Activated naive CD8-positive, alpha-beta T cell treated with anti-CD3 and anti-CD28 coated beads for 36 hours (primary cell): ENCODE data around the gene NF1. TPM values are rescaled to one million over a fixed set of nuclear protein-coding genes. Genes with fewer than 3 reads are reported as not detected.
"Not testable (repeated sequence)": the region's sequence is repeated elsewhere in the genome, so short reads cannot be mapped to it uniquely, and the experiment has no call there.

Source experiments
- DNase-seq: peaks from one replicate; pipeline ENCODE4 v3.0.0; 2021
- H3K27ac Mint-ChIP-seq: one replicate; pipeline ENCODE4 v1.8.0; 2022; ENCODE audit warnings: mild to moderate bottlenecking, moderate library complexity, mixed read lengths
- H3K27me3 Mint-ChIP-seq: one replicate; pipeline ENCODE4 v1.8.0; 2022; ENCODE audit warnings: mild to moderate bottlenecking, mixed read lengths
- H3K36me3 Mint-ChIP-seq: one replicate; pipeline ENCODE4 v1.8.0; 2021; ENCODE audit warnings: mild to moderate bottlenecking, mixed read lengths
- H3K4me1 Mint-ChIP-seq: one replicate; pipeline ENCODE4 v1.8.0; 2021; ENCODE audit warnings: mixed read lengths
- H3K4me3 Mint-ChIP-seq: one replicate; pipeline ENCODE4 v1.8.0; 2022; ENCODE audit warnings: mild to moderate bottlenecking, moderate library complexity, mixed read lengths
- H3K9me3 Mint-ChIP-seq: one replicate; pipeline ENCODE4 v1.8.0; 2022; ENCODE audit warnings: mixed read lengths
- total RNA-seq, 2 experiments: library from RNA; stranded (reverse); gene quantifications; one replicate each; pipeline ENCODE4 v1.2.3, GENCODE V29; 2021

Gene NF1
- total RNA-seq, 2 experiments from 2014 or later, result 21.0 to 22.8 TPM

- Mint-ChIP-seq H3K4me1 (no peaks in the 10 kb centered on the region), H3K27ac (no peak overlapping the region), H3K4me3 (no peak overlapping the region), H3K27me3 (no peaks in the 10 kb centered on the region), H3K36me3 (peaks cover 17% of the 10 kb centered on the region), H3K9me3 (no peaks in the 10 kb centered on the region)
- no peak for DNase-seq
These were observed 171.3 kb downstream of the NF1 start for GRCh38 chr17:31266042-31266441.

DNA sequence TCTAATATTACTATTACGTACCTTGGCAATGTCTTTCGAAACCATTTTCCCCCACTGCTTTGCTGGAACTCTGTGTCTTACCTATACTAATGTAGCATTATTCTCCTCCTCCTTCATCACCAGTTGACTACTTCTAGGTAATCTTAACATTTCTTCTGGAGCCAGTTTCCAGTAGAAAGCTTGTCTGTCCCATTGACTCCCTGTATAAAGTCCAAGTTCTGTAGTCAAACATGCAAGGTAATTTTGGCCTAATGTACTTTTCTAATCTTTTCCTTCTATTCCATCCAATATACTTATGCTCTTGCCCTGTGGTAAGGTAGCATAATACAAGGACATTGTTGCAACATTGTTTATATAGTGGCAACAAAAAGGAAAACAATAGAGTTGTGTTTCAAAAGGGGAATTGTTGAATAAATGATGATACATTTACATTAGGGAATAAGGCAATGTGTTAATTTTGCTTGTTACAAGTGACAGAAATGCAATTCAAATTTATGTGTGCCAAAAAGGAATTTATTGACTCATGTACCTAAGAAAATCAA is 174.3 kb downstream of the NF1 start:
- Mint-ChIP-seq H3K4me3 (no peak overlapping the region), H3K27ac (no peak overlapping the region), H3K9me3 (no peaks in the 10 kb centered on the region), H3K4me1 (no peaks in the 10 kb centered on the region), H3K27me3 (no peaks in the 10 kb centered on the region), H3K36me3 (peaks cover 25% of the 10 kb centered on the region)
- DNase-seq, result no peak

DNA sequence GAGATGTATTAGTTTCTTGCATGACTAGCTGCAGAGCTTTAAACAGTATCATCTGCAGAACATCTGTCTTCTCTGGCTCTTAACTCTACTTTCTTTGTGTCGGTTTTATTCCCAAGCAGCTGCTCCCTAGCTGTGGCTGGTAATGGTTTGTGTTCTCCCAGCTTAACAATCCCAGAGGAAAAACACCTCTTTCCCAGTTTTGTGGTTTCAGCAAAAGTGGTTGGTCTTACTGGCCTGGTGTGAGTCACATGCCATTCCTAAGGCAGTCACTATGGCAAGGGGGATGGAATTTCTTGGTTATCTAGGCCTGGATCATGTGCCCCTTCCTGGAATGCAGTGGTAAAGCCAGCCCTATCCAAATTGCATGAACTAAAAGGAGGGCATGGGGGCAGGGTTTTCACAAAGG is 174.8 kb downstream of the NF1 start:
- peaks cover 28% of the 10 kb centered on the region for H3K36me3 Mint-ChIP-seq
- no peaks in the 10 kb centered on the region for H3K27me3 Mint-ChIP-seq
- H3K9me3 Mint-ChIP-seq, result no peaks in the 10 kb centered on the region
- DNase-seq, result no peak
- no peaks in the 10 kb centered on the region for H3K4me1 Mint-ChIP-seq
- H3K27ac Mint-ChIP-seq, result no peak overlapping the region
- no peak overlapping the region for H3K4me3 Mint-ChIP-seq

DNA sequence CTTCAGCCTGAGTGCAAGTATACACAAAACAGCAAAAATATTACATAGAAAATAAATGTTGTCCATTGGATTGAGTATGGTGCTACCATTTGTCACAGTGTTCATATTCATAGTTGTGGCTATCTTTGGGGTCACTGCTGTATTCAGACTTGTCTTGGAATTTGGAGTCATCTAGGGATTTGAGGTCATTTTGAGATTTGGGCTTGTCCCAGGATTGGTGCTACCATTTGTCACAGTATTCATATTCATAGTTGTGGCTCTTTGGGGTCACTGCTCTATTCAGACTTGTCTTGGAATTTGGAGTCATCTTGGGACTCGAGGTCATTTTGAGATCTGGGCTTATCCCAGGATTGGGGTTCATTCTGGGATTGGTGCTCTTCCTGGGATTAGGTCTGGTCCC is 177.5 kb downstream of the NF1 start:
- no peak overlapping the region for H3K27ac Mint-ChIP-seq
- no peak overlapping the region for H3K4me3 Mint-ChIP-seq
- no peaks in the 10 kb centered on the region for H3K9me3 Mint-ChIP-seq
- H3K36me3 Mint-ChIP-seq, result peaks cover 35% of the 10 kb centered on the region
- no peaks in the 10 kb centered on the region for H3K27me3 Mint-ChIP-seq
- no peak for DNase-seq
- H3K4me1 Mint-ChIP-seq, result peaks cover 5% of the 10 kb centered on the region

- no peak overlapping the region for H3K27ac Mint-ChIP-seq
- no peak overlapping the region for H3K4me3 Mint-ChIP-seq
- H3K27me3 Mint-ChIP-seq, result no peaks in the 10 kb centered on the region
- peaks cover 32% of the 10 kb centered on the region for H3K36me3 Mint-ChIP-seq
- H3K4me1 Mint-ChIP-seq, result peaks cover 5% of the 10 kb centered on the region
- H3K9me3 Mint-ChIP-seq, result no peaks in the 10 kb centered on the region
- DNase-seq, result no peak
These were observed 178.0 kb downstream of the NF1 start for GRCh38 chr17:31272803-31273202.

DNA sequence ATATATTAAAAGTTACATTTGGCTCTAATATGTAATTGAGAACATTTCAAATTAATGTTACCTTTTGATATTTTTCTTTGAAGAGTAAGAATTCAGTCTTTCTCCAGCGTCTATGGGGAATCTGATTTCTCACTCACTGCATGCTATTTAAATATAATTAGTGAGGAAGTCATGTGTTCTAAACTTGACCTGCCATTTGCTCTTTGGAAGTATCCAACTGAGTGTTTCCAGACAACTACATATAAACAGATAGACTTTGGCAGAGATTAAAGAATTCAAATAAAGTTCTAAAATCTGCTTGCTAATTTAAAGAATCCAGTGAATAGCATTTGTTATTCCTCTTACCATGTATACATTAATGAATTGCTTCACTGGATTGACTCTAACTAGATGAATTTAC is 178.7 kb downstream of the NF1 start:
- H3K4me3 Mint-ChIP-seq, result no peak overlapping the region
- no peaks in the 10 kb centered on the region for H3K9me3 Mint-ChIP-seq
- DNase-seq, result no peak
- peaks cover 32% of the 10 kb centered on the region for H3K36me3 Mint-ChIP-seq
- H3K27me3 Mint-ChIP-seq, result no peaks in the 10 kb centered on the region
- H3K27ac Mint-ChIP-seq, result no peak overlapping the region
- H3K4me1 Mint-ChIP-seq, result peaks cover 5% of the 10 kb centered on the region

- Mint-ChIP-seq H3K4me1 (peaks cover 5% of the 10 kb centered on the region), H3K4me3 (no peak overlapping the region), H3K27me3 (no peaks in the 10 kb centered on the region), H3K36me3 (peaks cover 29% of the 10 kb centered on the region), H3K9me3 (no peaks in the 10 kb centered on the region), H3K27ac (no peak overlapping the region)
- DNase-seq, result no peak
These were observed 179.5 kb downstream of the NF1 start for GRCh38 chr17:31274252-31274651.

- peaks cover 5% of the 10 kb centered on the region for H3K4me1 Mint-ChIP-seq
- H3K27ac Mint-ChIP-seq, result no peak overlapping the region
- no peaks in the 10 kb centered on the region for H3K9me3 Mint-ChIP-seq
- H3K36me3 Mint-ChIP-seq, result peaks cover 24% of the 10 kb centered on the region
- no peak for DNase-seq
- no peak overlapping the region for H3K4me3 Mint-ChIP-seq
- no peaks in the 10 kb centered on the region for H3K27me3 Mint-ChIP-seq
These were observed 180.3 kb downstream of the NF1 start for GRCh38 chr17:31275116-31275515.

- Mint-ChIP-seq H3K27ac (no peak overlapping the region), H3K4me3 (no peak overlapping the region), H3K36me3 (peaks cover 13% of the 10 kb centered on the region), H3K27me3 (no peaks in the 10 kb centered on the region), H3K9me3 (no peaks in the 10 kb centered on the region), H3K4me1 (peaks cover 5% of the 10 kb centered on the region)
- DNase-seq, result no peak
These were observed 184.6 kb downstream of the NF1 start for GRCh38 chr17:31279401-31279800.

GRCh38 chr17:31281061-31281460 is 186.3 kb downstream of the NF1 start:
- H3K27me3 Mint-ChIP-seq, result no peaks in the 10 kb centered on the region
- no peak overlapping the region for H3K27ac Mint-ChIP-seq
- no peak for DNase-seq
- H3K36me3 Mint-ChIP-seq, result peaks cover 4% of the 10 kb centered on the region
- H3K9me3 Mint-ChIP-seq, result no peaks in the 10 kb centered on the region
- H3K4me1 Mint-ChIP-seq, result no peaks in the 10 kb centered on the region
- H3K4me3 Mint-ChIP-seq, result no peak overlapping the region

DNA sequence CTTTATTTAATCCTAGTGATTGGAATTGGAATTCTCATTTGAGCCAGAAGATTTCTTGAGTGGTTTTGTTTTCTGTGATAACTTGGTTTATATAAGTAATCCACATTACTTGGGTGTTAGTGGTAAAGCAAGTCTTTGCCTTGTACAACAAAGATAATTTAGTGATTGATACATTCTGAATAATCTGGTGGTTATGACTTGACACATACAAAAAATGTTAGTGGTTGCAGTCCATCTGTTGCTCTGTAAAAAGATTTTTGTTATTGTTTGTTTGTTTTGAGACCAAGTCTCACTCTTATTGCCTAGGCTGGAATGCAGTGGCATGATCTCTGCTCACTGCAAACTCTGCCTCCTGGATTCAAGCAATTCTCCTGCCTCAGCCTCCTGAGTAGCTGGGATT is 189.1 kb downstream of the NF1 start:
- H3K4me3 Mint-ChIP-seq, result no peak overlapping the region
- no peaks in the 10 kb centered on the region for H3K27me3 Mint-ChIP-seq
- H3K9me3 Mint-ChIP-seq, result no peaks in the 10 kb centered on the region
- H3K36me3 Mint-ChIP-seq, result peaks cover 4% of the 10 kb centered on the region
- H3K4me1 Mint-ChIP-seq, result peaks cover 12% of the 10 kb centered on the region
- DNase-seq, result no peak
- no peak overlapping the region for H3K27ac Mint-ChIP-seq

GRCh38 chr17:31286587-31286986 is 191.8 kb downstream of the NF1 start:
- Mint-ChIP-seq H3K36me3 (peaks cover 5% of the 10 kb centered on the region), H3K9me3 (no peaks in the 10 kb centered on the region), H3K4me1 (peaks cover 20% of the 10 kb centered on the region), H3K27me3 (no peaks in the 10 kb centered on the region), H3K4me3 (no peak overlapping the region), H3K27ac (no peak overlapping the region)
- no peak for DNase-seq

DNA sequence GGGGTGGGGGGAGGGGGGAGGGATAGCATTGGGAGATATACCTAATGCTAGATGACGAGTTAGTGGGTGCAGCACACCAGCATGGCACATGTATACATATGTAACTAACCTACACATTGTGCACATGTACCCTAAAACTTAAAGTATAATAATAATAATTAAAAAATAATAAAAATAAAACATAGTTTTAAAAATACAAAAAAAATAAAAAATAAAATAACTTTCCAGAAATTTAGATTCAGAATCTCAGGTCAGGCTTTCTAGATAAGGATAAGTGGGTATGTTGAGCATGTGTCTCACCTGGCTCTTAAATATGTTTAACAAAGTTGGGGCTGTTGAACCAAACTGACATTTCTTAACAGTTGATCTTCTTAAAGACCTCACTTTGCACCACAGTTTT is 193.2 kb downstream of the NF1 start:
- H3K27me3 Mint-ChIP-seq, H3K36me3 Mint-ChIP-seq, DNase-seq, H3K4me3 Mint-ChIP-seq, H3K27ac Mint-ChIP-seq, H3K9me3 Mint-ChIP-seq: not testable (repeated sequence)
- peaks cover 22% of the 10 kb centered on the region for H3K4me1 Mint-ChIP-seq

GRCh38 chr17:31289790-31290189 is 195.0 kb downstream of the NF1 start:
- peaks cover 15% of the 10 kb centered on the region for H3K36me3 Mint-ChIP-seq
- DNase-seq, result no peak
- no peaks in the 10 kb centered on the region for H3K27me3 Mint-ChIP-seq
- H3K4me1 Mint-ChIP-seq, result peaks cover 22% of the 10 kb centered on the region
- no peak overlapping the region for H3K27ac Mint-ChIP-seq
- H3K9me3 Mint-ChIP-seq, result no peaks in the 10 kb centered on the region
- no peak overlapping the region for H3K4me3 Mint-ChIP-seq

DNA sequence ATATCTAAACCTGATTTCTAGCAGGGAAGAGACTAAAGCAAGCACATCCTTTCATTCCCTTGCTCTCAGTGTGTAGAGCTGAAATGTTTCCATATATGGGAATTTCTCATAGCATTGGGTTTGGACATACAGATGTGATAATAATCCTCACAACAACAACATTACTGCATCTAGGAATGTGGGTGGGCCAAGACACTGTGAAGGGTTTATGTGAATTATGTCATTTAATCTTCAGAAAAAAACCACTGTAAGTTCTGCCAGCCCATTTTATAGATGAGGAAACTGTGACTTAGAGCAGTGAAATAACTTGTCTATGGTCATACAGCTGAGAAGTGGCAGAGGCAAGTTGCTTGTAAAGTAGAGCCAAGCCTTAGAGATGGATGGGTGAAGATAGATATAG is 197.0 kb downstream of the NF1 start:
- Mint-ChIP-seq H3K27ac (no peak overlapping the region), H3K4me1 (peaks cover 22% of the 10 kb centered on the region), H3K9me3 (no peaks in the 10 kb centered on the region), H3K36me3 (peaks cover 15% of the 10 kb centered on the region), H3K4me3 (no peak overlapping the region), H3K27me3 (no peaks in the 10 kb centered on the region)
- DNase-seq, result no peak

DNA sequence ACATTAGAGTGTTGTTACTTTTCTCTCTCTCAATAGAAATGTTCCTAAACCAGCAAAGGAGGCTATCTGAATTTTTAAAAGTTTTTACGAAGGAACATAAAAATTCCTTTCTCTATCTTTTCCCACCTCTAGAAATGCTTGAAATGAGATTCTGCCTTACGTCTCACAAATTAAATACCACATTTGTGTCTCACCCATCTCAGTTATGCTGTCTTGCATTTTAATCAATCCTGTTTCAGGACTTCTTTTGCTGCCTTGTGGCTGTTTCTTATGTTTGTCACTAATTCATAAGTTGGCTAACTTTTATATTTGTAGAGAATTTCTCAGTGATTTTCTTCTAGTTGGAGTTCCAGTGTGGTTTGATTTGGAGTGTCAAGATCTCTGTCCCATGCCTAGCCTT is 198.8 kb downstream of the NF1 start:
- Mint-ChIP-seq H3K4me1 (peaks cover 14% of the 10 kb centered on the region), H3K36me3 (peaks cover 11% of the 10 kb centered on the region), H3K27me3 (no peaks in the 10 kb centered on the region), H3K9me3 (no peaks in the 10 kb centered on the region), H3K4me3 (no peak overlapping the region), H3K27ac (no peak overlapping the region)
- no peak for DNase-seq

GRCh38 chr17:31294231-31294630 is 199.5 kb downstream of the NF1 start:
- H3K27ac Mint-ChIP-seq, result no peak overlapping the region
- H3K36me3 Mint-ChIP-seq, result peaks cover 11% of the 10 kb centered on the region
- H3K4me3 Mint-ChIP-seq, result no peak overlapping the region
- peaks cover 10% of the 10 kb centered on the region for H3K4me1 Mint-ChIP-seq
- no peaks in the 10 kb centered on the region for H3K27me3 Mint-ChIP-seq
- DNase-seq, result no peak
- H3K9me3 Mint-ChIP-seq, result no peaks in the 10 kb centered on the region
